IMR-90 (cell line): ENCODE measurements around the gene CSNK2B. TPM values are rescaled to one million over a fixed set of nuclear protein-coding genes. Genes with fewer than 3 reads are reported as not detected.

Experiments used
- ATAC-seq: fragments of 200-7000 bp; cut with Tn5 transposase; 2 replicates; pipeline ENCODE4 v1.9.1; 2020; ENCODE audit warnings: low read depth, mild to moderate bottlenecking, moderate library complexity
- BruUV-seq: library from RNA; stranded (reverse); fragments of 400-500 nt; replicated peaks from 2 replicates; lab custom pipeline; 2021; lab: Mats Ljungman, UMichigan
- CTCF ChIA-PET: fragments of 300-600 bp; formaldehyde crosslinking; extraction: SDS; loops from one replicate; lab custom pipeline; 2021; ENCODE audit warnings: antibody characterized with exemption; lab: Yijun Ruan, JAX
- POLR2A ChIA-PET: fragments of 300-600 bp; sonication (Branson Sonifier 250); formaldehyde crosslinking; loops from one replicate; lab custom pipeline; 2022; ENCODE audit warnings: antibody characterized with exemption; ENCODE audit not compliant: unreplicated experiment; lab: Charles Lee
- DNase-seq: peaks from one replicate; pipeline ENCODE4 v3.0.0; 2013
- H2AFZ ChIP-seq: replicated peaks from 2 replicates; pipeline ENCODE3; 2013; ENCODE audit warnings: low read length, mild to moderate bottlenecking; ENCODE audit not compliant: poor library complexity
- H2AK5ac ChIP-seq: 2 replicates; pipeline ENCODE4 v1.6.1; 2013; ENCODE audit warnings: low read depth, low read length, inconsistent platforms
- H2AK9ac ChIP-seq: replicated peaks from 2 replicates; pipeline ENCODE3; 2013; ENCODE audit warnings: mild to moderate bottlenecking, low read depth, low read length, moderate library complexity; ENCODE audit not compliant: poor library complexity
- H2BK120ac ChIP-seq: 2 replicates; pipeline ENCODE4 v1.6.1; 2013; ENCODE audit warnings: low read depth, low read length, inconsistent platforms
- H2BK15ac ChIP-seq: 3 replicates; pipeline ENCODE4 v1.6.1; 2013; ENCODE audit warnings: low read depth, low read length, inconsistent platforms
- H2BK20ac ChIP-seq: 2 replicates; pipeline ENCODE4 v1.6.1; 2013; ENCODE audit warnings: low read depth, mild to moderate bottlenecking, inconsistent platforms, low read length, moderate library complexity
- H2BK5ac ChIP-seq: 2 replicates; pipeline ENCODE4 v1.6.1; 2013; ENCODE audit warnings: mild to moderate bottlenecking, low read depth, low read length, inconsistent platforms; ENCODE audit not compliant: poor library complexity, severe bottlenecking
- H3K14ac ChIP-seq: replicated peaks from 2 replicates; pipeline ENCODE4 v1.6.1; 2013; ENCODE audit warnings: low read depth, low read length, inconsistent platforms
- H3K18ac ChIP-seq: 2 replicates; pipeline ENCODE4 v1.6.1; 2013; ENCODE audit warnings: low read depth, low read length, control low read depth
- H3K23ac ChIP-seq: 2 replicates; pipeline ENCODE4 v1.6.1; 2013; ENCODE audit warnings: low read depth, low read length, inconsistent platforms
- H3K27ac ChIP-seq: 2 replicates; pipeline ENCODE4 v1.5.1; 2013; ENCODE audit warnings: mild to moderate bottlenecking, control low read depth, low read length; ENCODE audit not compliant: insufficient read depth
- H3K27me3 ChIP-seq: 2 replicates; pipeline ENCODE4 v1.6.1; 2013; ENCODE audit warnings: low read length; ENCODE audit not compliant: control insufficient read depth, insufficient read depth
- H3K36me3 ChIP-seq: 2 replicates; pipeline ENCODE4 v1.6.1; 2013; ENCODE audit warnings: low read length, mixed read lengths; ENCODE audit not compliant: control insufficient read depth, insufficient read depth
- H3K4ac ChIP-seq: 2 replicates; pipeline ENCODE4 v1.6.1; 2013; ENCODE audit warnings: low read depth, low read length, inconsistent platforms
- H3K4me1 ChIP-seq: 2 replicates; pipeline ENCODE4 v1.6.1; 2013; ENCODE audit warnings: low read length, mixed read lengths; ENCODE audit not compliant: control insufficient read depth, insufficient read depth
- H3K4me2 ChIP-seq: 2 replicates; pipeline ENCODE4 v1.6.1; 2013; ENCODE audit warnings: low read depth, mild to moderate bottlenecking, control low read depth, low read length, moderate library complexity
- H3K4me3 ChIP-seq: 2 replicates; pipeline ENCODE4 v1.5.1; 2013; ENCODE audit warnings: low read depth, mild to moderate bottlenecking, control low read depth, low read length, moderate library complexity; ENCODE audit not compliant: insufficient read depth
- H3K56ac ChIP-seq: 2 replicates; pipeline ENCODE4 v1.6.1; 2013; ENCODE audit warnings: low read length, inconsistent platforms; ENCODE audit not compliant: insufficient read depth; ENCODE audit errors: extremely low read depth
- H3K79me1 ChIP-seq, 2 experiments: 2 replicates each; pipeline ENCODE4 v1.6.1; 2013; ENCODE audit warnings: low read length in 2 of 2, inconsistent platforms in 1 of 2, low read depth in 1 of 2
- H3K9ac ChIP-seq: 2 replicates; pipeline ENCODE4 v1.6.1; 2013; ENCODE audit warnings: low read depth, low read length, control low read depth
- H3K9me1 ChIP-seq: 2 replicates; pipeline ENCODE4 v1.6.1; 2013; ENCODE audit warnings: low read length, inconsistent platforms; ENCODE audit not compliant: insufficient read depth
- H3K9me3 ChIP-seq: 2 replicates; pipeline ENCODE4 v1.6.1; 2013; ENCODE audit warnings: low read length; ENCODE audit not compliant: control insufficient read depth, insufficient read depth
- H4K20me1 ChIP-seq: 2 replicates; pipeline ENCODE4 v1.6.1; 2013; ENCODE audit warnings: low read length, inconsistent platforms; ENCODE audit not compliant: insufficient read depth
- H4K5ac ChIP-seq: 2 replicates; pipeline ENCODE4 v1.6.1; 2013; ENCODE audit warnings: mild to moderate bottlenecking, low read depth, low read length, control low read depth
- H4K8ac ChIP-seq, 2 experiments: 2 replicates each; pipeline ENCODE4 v1.6.1; 2013; ENCODE audit warnings: low read depth in 2 of 2, low read length in 2 of 2, control low read depth in 1 of 2, inconsistent platforms in 1 of 2
- H4K91ac ChIP-seq: 2 replicates; pipeline ENCODE4 v1.6.1; 2013; ENCODE audit warnings: low read depth, low read length, inconsistent platforms; ENCODE audit not compliant: insufficient read depth
- BHLHE40 ChIP-seq: fragments of 150-350 bp; IDR thresholded peaks from 2 replicates; pipeline ENCODE4 v1.6.1; 2016; ENCODE audit warnings: mild to moderate bottlenecking, low read depth, low read length
- CEBPB ChIP-seq: IDR thresholded peaks from 2 replicates; pipeline ENCODE4 v1.6.1; 2012; ENCODE audit warnings: low read depth, low read length, improper control_type of control experiment
- CHD1 ChIP-seq: IDR thresholded peaks from 2 replicates; pipeline ENCODE4 v1.6.1; 2012; ENCODE audit warnings: low read depth, low read length, improper control_type of control experiment
- MAZ ChIP-seq: IDR thresholded peaks from 2 replicates; pipeline ENCODE4 v1.6.1; 2012; ENCODE audit warnings: low read depth, mild to moderate bottlenecking, low read length, improper control_type of control experiment, moderate library complexity, borderline replicate concordance
- MXI1 ChIP-seq: IDR thresholded peaks from 2 replicates; pipeline ENCODE4 v1.6.1; 2012; ENCODE audit warnings: low read depth, mild to moderate bottlenecking, low read length, moderate library complexity, borderline replicate concordance
- NFE2L2 ChIP-seq: fragments of 150-350 bp; IDR thresholded peaks from 2 replicates; pipeline ENCODE4 v1.6.1; 2016; ENCODE audit warnings: low read depth, mild to moderate bottlenecking, low read length
- POLR2A ChIP-seq: IDR thresholded peaks from 2 replicates; pipeline ENCODE4 v1.6.1; 2012; ENCODE audit warnings: mild to moderate bottlenecking, low read depth, low read length
- RAD21 ChIP-seq: IDR thresholded peaks from 2 replicates; pipeline ENCODE4 v1.6.1; 2012; ENCODE audit warnings: low read length, improper control_type of control experiment
- RFX5 ChIP-seq: IDR thresholded peaks from 2 replicates; pipeline ENCODE4 v1.8.0; 2012; ENCODE audit warnings: low read depth, mild to moderate bottlenecking, low read length, moderate library complexity
- SMC3 ChIP-seq: fragments of 150-350 bp; IDR thresholded peaks from 2 replicates; pipeline ENCODE4 v1.6.1; 2016; ENCODE audit warnings: low read depth, mild to moderate bottlenecking, antibody characterized with exemption, low read length, moderate library complexity
- WGBS, 2 experiments: methylation state at CpG; one replicate each; pipeline versions ENCODE4 v1.1.5 to v1.1.7; 2013; ENCODE audit warnings: missing lambda C conversion rate in 2 of 2; ENCODE audit not compliant: insufficient read length in 1 of 2; ENCODE audit errors: extremely low coverage in 2 of 2; 5-methylcytosine and 5-hydroxymethylcytosine counted together
- dilution Hi-C: fragments of 300-500 bp; cut with HindIII; formaldehyde crosslinking; loops from one replicate; pipeline ENCODE4 v1.14.3; 2018; ENCODE audit warnings: low sequenced_read_pairs; ENCODE audit not compliant: unreplicated experiment
- in situ Hi-C: fragments of 300-500 bp; cut with MboI; formaldehyde crosslinking; loops from 3 replicates; pipeline ENCODE4 v1.14.3; 2019; ENCODE audit warnings: low sequenced_read_pairs, inconsistent platforms, mixed read lengths
- intact Hi-C: fragments of 100-400 bp; cut with micrococcal nuclease; formaldehyde crosslinking; loops from 2 replicates; pipeline ENCODE4 v1.10.0; 2022
- polyA plus RNA-seq, 3 experiments: library from polyadenylated mRNA; depleted of rRNA; stranded (reverse); fragments of >200 nt; gene quantifications; 2 replicates each; pipeline ENCODE4 v1.2.3, GENCODE V29; 2012; ENCODE audit warnings: low replicate concordance in 1 of 3
- total RNA-seq: library from RNA; depleted of rRNA; stranded (reverse); fragments of >200 nt; gene quantifications from 2 replicates; pipeline ENCODE4 v1.2.3, GENCODE V29; 2012
- TF ChIP-seq, protein P1 (sequence below): fragments of 150-350 bp; IDR thresholded peaks from 2 replicates; pipeline ENCODE4 v1.6.1; 2017; ENCODE audit warnings: mild to moderate bottlenecking, antibody characterized with exemption, low read length, low read depth

Gene CSNK2B
- total and polyA plus RNA-seq, 2 of the 4 experiments (the other 2 are of a cell fraction): 194 to 240 TPM

DNA sequence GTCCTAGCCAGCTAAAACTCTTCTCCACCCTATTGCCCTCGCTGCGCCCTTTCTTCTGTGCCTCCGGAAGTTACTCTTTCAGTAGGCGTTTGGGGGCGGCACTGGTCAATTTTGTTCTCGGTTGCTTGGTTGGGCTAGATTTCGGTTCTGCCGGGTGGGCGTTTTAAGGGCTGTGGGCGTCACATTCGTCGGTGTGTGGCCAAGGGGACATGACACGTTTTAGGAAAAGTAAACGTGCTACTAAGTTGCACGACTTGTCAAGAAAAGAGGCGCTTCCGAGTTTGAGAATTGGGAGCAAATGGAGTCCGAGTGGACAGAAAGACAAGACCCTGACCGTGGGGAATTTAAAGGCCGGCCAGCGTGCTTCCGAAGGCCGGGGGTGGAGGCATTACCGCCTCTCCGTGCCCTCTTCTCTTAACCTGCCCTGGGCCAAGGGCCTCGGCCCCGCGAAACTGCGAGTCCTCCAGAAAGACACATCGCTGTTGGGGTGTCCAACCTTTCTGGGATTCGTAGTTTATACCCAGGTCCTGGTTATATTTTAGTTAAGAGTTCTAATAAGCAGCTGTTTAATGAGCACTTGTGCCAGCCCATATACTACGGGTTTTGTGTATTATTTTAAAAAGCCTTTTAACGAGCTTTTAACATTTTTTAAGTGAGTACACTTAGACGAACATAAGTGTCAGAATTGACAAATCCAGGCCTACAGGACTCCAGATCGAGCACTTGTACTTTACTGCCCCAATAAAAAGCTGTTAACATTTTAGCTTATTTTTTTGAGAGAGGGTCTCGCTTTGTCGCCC is 12.8 kb upstream of the CSNK2B start (continued):
- TF ChIP-seq, protein P1, sequence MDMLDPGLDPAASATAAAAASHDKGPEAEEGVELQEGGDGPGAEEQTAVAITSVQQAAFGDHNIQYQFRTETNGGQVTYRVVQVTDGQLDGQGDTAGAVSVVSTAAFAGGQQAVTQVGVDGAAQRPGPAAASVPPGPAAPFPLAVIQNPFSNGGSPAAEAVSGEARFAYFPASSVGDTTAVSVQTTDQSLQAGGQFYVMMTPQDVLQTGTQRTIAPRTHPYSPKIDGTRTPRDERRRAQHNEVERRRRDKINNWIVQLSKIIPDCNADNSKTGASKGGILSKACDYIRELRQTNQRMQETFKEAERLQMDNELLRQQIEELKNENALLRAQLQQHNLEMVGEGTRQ: no peak

DNA sequence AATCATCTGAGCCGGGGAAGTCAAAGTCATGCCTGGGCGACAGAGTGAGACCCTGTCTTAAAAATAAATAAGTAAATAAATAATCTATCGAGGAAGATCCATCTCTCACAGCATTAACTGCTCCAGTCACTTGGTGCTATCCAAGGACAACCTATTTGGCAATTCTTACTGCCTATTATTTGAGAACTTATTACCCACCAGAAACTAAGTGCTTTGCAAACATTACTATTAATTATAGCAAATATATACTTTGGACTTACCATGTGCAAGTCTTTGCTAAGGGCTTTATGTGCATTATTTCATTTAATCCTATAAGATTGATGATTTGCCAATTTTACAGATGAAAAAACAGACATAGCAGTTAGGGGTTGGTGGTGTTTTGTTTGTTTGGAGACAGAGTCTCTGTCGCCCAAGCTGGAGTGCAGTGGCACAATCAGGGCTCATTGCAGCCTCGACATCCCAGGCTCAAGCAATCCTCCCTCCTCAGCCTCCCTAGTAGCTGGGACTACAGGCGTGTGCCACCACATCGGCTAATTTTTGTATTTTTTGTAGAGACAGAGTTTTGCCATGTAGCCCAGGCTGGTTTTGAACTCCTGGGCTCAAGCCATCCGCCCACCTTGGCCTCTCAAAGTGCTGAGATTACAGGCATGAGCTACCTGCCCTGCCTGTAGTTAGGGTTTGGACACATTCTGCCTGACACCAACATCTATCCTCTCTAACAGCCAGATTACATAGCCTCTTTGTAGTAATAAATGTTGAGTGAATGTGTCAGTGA is 11.1 kb upstream of the CSNK2B start:
- Histone ChIP-seq H3K9ac (no peak overlapping the region), H2BK15ac (no peak overlapping the region), H3K79me1 (peaks cover 18 to 72% of the 10 kb centered on the region in 2 experiments; a peak in 3 of 4 replicates), H3K9me3 (no peaks in the 10 kb centered on the region), H3K4me2 (no peak overlapping the region), H2AK5ac (no peak overlapping the region), H3K36me3 (peaks cover 8% of the 10 kb centered on the region), H2BK5ac (no peak overlapping the region), H4K8ac (no peak overlapping the region), H4K5ac (no peak overlapping the region), H3K9me1 (peaks cover 21% of the 10 kb centered on the region), H3K4me1 (peaks cover 13% of the 10 kb centered on the region; the same call in 1 of the 2 replicates), H2BK20ac (no peak overlapping the region), H3K27me3 (no peaks in the 10 kb centered on the region), H3K4me3 (no peak overlapping the region), H3K14ac (no peak overlapping the region), H3K27ac (no peak overlapping the region), H4K91ac (no peak overlapping the region), H2AFZ (no peak overlapping the region), H3K18ac (no peak overlapping the region), H3K56ac (no peak overlapping the region), H3K4ac (no peak overlapping the region), H3K23ac (no peak overlapping the region), H4K20me1 (peaks cover 17% of the 10 kb centered on the region), H2AK9ac (no peak overlapping the region), H2BK120ac (no peak overlapping the region)
- dilution Hi-C loops (no loop called here), in situ Hi-C loops (no loop called here), intact Hi-C loops (no loop called here)
- ATAC-seq (no peak), DNase-seq (no peak)
- no TSS peak for BruUV-seq
- ChIA-PET CTCF (no interaction called here), POLR2A (no interaction called here)
- 94% methylated on average over 2 of the region's 8 CpGs; no CpG with 5 or more reads in 1 of the 2 experiments for WGBS, 2 experiments
- TF ChIP-seq POLR2A: no peak
- no peak for TF ChIP-seq SMC3
- no peak for TF ChIP-seq RFX5
- no peak for TF ChIP-seq CEBPB
- no peak for TF ChIP-seq CHD1
- TF ChIP-seq, protein P1: no peak
- no peak for TF ChIP-seq MXI1
- TF ChIP-seq MAZ: no peak
- no peak for TF ChIP-seq NFE2L2
- TF ChIP-seq RAD21: no peak
- no peak for TF ChIP-seq BHLHE40
